Mucosa of rectum (tissue), 2 donors: ENCODE measurements around the gene ANKRD31.
"Not testable (repeated sequence)": the region's sequence is repeated elsewhere in the genome, so short reads cannot be mapped to it uniquely, and the experiment has no call there.

ENCODE experiments used
- H3K27ac ChIP-seq, 2 donors: one replicate each; pipeline ENCODE4 v1.7.0; 2013; ENCODE audit warnings: inconsistent platforms in 2 of 2, low read depth in 2 of 2, low read length in 2 of 2
- H3K27me3 ChIP-seq, 2 donors: one replicate each; pipeline ENCODE4 v1.7.0; 2013; ENCODE audit warnings: low read length in 2 of 2; ENCODE audit not compliant: control insufficient read depth in 2 of 2, insufficient read depth in 2 of 2
- H3K36me3 ChIP-seq, 2 donors: one replicate each; pipeline ENCODE4 v1.7.0; 2013; ENCODE audit warnings: low read length in 2 of 2; ENCODE audit not compliant: control insufficient read depth in 2 of 2, insufficient read depth in 2 of 2
- H3K4me1 ChIP-seq, 2 donors: one replicate each; pipeline ENCODE4 v1.7.0; 2013; ENCODE audit warnings: low read length in 2 of 2, mild to moderate bottlenecking in 1 of 2; ENCODE audit not compliant: control insufficient read depth in 2 of 2, insufficient read depth in 2 of 2
- H3K4me3 ChIP-seq, 2 donors: one replicate each; pipeline ENCODE4 v1.7.0; 2013; ENCODE audit warnings: low read length in 2 of 2
- H3K9ac ChIP-seq, 2 donors: one replicate each; pipeline ENCODE4 v1.7.0; 2013; ENCODE audit warnings: low read length in 2 of 2, low read depth in 1 of 2, mild to moderate bottlenecking in 1 of 2
- H3K9me3 ChIP-seq, 2 donors: one replicate each; pipeline ENCODE4 v1.7.0; 2013; ENCODE audit warnings: low read length in 2 of 2; ENCODE audit not compliant: control insufficient read depth in 2 of 2
- donor health status: healthy.
- donor health status: Normal muscosa, but diverticular disease.

Gene ANKRD31

GRCh38 chr5:75113354-75114113 lies 123.1 kb downstream of the ANKRD31 start:
- Histone ChIP-seq H3K36me3 (no peaks in the 10 kb centered on the region), H3K27me3 (no peaks in the 10 kb centered on the region), H3K4me1 (no peaks in the 10 kb centered on the region), H3K9me3 (no peaks in the 10 kb centered on the region), H3K4me3 (no peak overlapping the region), H3K9ac (no peak overlapping the region), H3K27ac (no peak overlapping the region)

DNA sequence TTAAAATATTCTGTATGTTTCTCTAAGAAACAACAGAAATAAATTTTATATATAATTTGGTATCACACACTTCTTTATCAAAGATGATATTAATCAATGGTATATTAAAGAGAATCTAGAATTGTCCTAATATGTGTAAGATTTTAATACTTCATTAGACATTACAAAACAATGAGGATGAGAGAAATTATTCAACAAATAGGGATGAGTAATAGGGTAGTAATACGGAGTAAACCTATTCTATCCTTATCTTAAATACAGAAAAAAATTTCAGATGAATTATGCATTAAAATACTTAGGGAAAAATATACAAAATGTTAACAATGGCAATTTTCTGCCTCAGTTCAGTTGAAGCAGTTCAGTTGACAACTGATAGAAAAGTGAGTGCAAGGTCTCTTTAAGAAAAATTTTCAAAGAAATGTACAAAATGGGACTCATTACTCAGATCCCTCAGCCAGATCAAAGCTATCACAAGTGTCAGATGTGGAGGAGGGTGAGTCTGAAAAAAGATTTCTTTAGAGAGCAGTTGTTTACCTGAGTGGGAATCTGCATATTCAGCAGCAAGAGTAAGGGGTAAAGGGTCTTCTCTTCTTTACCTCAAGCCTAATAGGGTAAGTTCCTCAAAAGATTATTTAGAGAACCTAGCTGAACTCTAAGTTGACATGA lies 127.6 kb downstream of the ANKRD31 start:
- Histone ChIP-seq H3K36me3 (no peaks in the 10 kb centered on the region), H3K4me3 (no peak overlapping the region), H3K27ac (no peak overlapping the region), H3K4me1 (no peaks in the 10 kb centered on the region), H3K9me3 (no peaks in the 10 kb centered on the region), H3K9ac (no peak overlapping the region), H3K27me3 (no peaks in the 10 kb centered on the region)

GRCh38 chr5:75108515-75108914 lies 128.2 kb downstream of the ANKRD31 start:
- H3K4me1 ChIP-seq, result no peaks in the 10 kb centered on the region
- H3K4me3 ChIP-seq, result no peak overlapping the region
- no peak overlapping the region for H3K9ac ChIP-seq
- H3K27me3 ChIP-seq, result no peaks in the 10 kb centered on the region
- H3K9me3 ChIP-seq, result no peaks in the 10 kb centered on the region
- no peak overlapping the region for H3K27ac ChIP-seq
- no peaks in the 10 kb centered on the region for H3K36me3 ChIP-seq

- not testable (repeated sequence) for H3K36me3 ChIP-seq, H3K4me3 ChIP-seq, H3K9ac ChIP-seq, H3K27me3 ChIP-seq, H3K4me1 ChIP-seq, H3K9me3 ChIP-seq, H3K27ac ChIP-seq
These were observed 140.7 kb downstream of the ANKRD31 start for GRCh38 chr5:75095956-75096355.

- no peak overlapping the region for H3K27ac ChIP-seq
- no peak overlapping the region for H3K4me3 ChIP-seq
- no peak overlapping the region for H3K9ac ChIP-seq
- H3K9me3 ChIP-seq, result no peaks in the 10 kb centered on the region
- H3K4me1 ChIP-seq, result no peaks in the 10 kb centered on the region
- peaks cover 0 to 2% of the 10 kb centered on the region in 2 donors for H3K27me3 ChIP-seq
- no peaks in the 10 kb centered on the region for H3K36me3 ChIP-seq
These were observed 145.1 kb downstream of the ANKRD31 start for GRCh38 chr5:75091597-75091996.

- Histone ChIP-seq H3K4me3 (no peak overlapping the region), H3K9me3 (no peaks in the 10 kb centered on the region), H3K9ac (no peak overlapping the region), H3K27ac (no peak overlapping the region), H3K36me3 (no peaks in the 10 kb centered on the region), H3K4me1 (no peaks in the 10 kb centered on the region), H3K27me3 (peaks cover 0 to 2% of the 10 kb centered on the region in 2 donors)
These were observed 147.0 kb downstream of the ANKRD31 start for GRCh38 chr5:75089662-75090061.

DNA sequence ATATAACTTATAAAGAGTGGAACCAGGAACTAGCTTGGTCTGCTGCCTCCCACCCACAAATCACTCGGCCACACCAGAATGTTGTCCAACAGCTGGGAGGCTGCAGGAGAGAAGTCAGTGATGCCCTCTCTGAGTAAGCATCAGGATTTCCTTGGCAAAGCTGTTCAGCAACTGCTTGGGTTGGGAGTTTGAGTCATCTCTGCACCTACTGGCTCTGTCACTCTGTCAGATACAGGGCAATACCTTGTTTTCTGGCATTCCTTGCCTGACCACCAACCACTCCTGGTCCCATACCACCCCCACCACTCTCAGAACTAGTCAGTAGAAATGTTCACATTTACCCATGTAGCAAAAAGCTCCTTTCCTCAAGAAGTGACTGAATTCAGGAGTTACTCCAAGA lies 147.5 kb downstream of the ANKRD31 start:
- H3K9ac ChIP-seq, result no peak overlapping the region
- no peaks in the 10 kb centered on the region for H3K4me1 ChIP-seq
- peaks cover 0 to 2% of the 10 kb centered on the region in 2 donors for H3K27me3 ChIP-seq
- no peak overlapping the region for H3K27ac ChIP-seq
- H3K9me3 ChIP-seq, result no peaks in the 10 kb centered on the region
- H3K36me3 ChIP-seq, result no peaks in the 10 kb centered on the region
- no peak overlapping the region for H3K4me3 ChIP-seq

DNA sequence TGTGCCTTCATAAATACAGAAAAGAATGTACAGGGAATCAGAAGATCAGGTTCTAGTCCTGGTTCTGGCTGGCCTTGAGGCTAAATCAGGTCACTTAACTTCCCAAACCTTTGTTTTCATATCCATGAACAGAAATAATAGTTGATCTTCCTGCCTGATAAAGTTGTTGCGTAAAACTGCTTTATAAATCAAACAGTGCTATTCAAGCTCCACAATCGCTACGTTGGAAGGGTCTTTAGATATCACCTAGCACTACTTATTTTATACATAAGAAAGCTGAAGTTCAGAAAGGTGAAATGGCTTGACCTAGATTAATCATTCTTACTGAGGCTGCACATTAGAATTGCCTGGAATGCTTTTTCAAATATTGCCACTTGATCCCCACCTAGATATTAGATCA lies 148.0 kb downstream of the ANKRD31 start:
- H3K4me3 ChIP-seq, result no peak overlapping the region

GRCh38 chr5:75081510-75081909 lies 155.2 kb downstream of the ANKRD31 start:
- no peaks in the 10 kb centered on the region for H3K27me3 ChIP-seq
- no peak overlapping the region for H3K9ac ChIP-seq
- no peak overlapping the region for H3K4me3 ChIP-seq
- H3K27ac ChIP-seq, result no peak overlapping the region
- no peaks in the 10 kb centered on the region for H3K9me3 ChIP-seq
- no peaks in the 10 kb centered on the region for H3K4me1 ChIP-seq
- no peaks in the 10 kb centered on the region for H3K36me3 ChIP-seq

More for the DNA sequence above, 148.0 kb downstream of the ANKRD31 start:
- Histone ChIP-seq H3K4me1 (no peaks in the 10 kb centered on the region), H3K9ac (no peak overlapping the region), H3K36me3 (no peaks in the 10 kb centered on the region), H3K27ac (no peak overlapping the region), H3K9me3 (no peaks in the 10 kb centered on the region), H3K27me3 (peaks cover 0 to 2% of the 10 kb centered on the region in 2 donors)

DNA sequence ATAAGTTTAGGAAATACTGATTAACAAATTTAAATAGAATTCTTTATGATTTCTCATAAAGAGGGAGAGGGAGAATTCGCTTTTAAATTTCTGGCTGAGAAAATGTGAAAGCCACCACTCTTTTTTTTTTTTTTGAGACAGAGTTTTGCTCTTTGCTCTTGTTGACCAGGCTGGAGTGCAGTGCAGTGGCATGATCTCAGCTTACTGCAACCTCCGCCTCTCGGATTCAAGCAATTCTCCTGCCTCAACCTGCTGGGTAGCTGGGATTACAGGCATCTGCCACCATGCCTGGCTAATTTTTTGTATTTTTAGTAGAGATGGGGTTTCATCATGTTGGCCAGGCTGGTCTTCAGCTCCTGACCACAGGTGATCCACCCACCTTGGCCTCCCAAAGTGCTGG lies 157.3 kb downstream of the ANKRD31 start:
- not testable (repeated sequence) for H3K27ac ChIP-seq, H3K4me1 ChIP-seq, H3K4me3 ChIP-seq, H3K9ac ChIP-seq, H3K36me3 ChIP-seq, H3K9me3 ChIP-seq, H3K27me3 ChIP-seq
